NCI-H2107 (cell line): ENCODE data around the gene SSRP1.
"Not testable (repeated sequence)": the region's sequence is repeated elsewhere in the genome, so short reads cannot be mapped to it uniquely, and the experiment has no call there.

Source experiments
- DNase-seq: peaks from one replicate; lab custom pipeline; 2025; lab: John Stamatoyannopoulos, UW

SSRP1 gene

GRCh38 chr11:57300785-57301184 is 34.9 kb downstream of the SSRP1 start:
- no peak for DNase-seq

GRCh38 chr11:57299150-57299737 is 36.4 kb downstream of the SSRP1 start:
- DNase-seq = no peak

- DNase-seq = no peak
These were observed 38.5 kb downstream of the SSRP1 start for GRCh38 chr11:57297221-57297620.

GRCh38 chr11:57296205-57296604 is 39.5 kb downstream of the SSRP1 start:
- not testable (repeated sequence) for DNase-seq

GRCh38 chr11:57294225-57295131 is 41.2 kb downstream of the SSRP1 start:
- no peak for DNase-seq

GRCh38 chr11:57290288-57290687 is 45.4 kb downstream of the SSRP1 start:
- no peak for DNase-seq

GRCh38 chr11:57288771-57289579 is 46.7 kb downstream of the SSRP1 start:
- DNase-seq = peak; percentile 14

GRCh38 chr11:57287884-57288283 is 47.8 kb downstream of the SSRP1 start:
- no peak for DNase-seq

GRCh38 chr11:57283231-57283990 is 52.3 kb downstream of the SSRP1 start:
- DNase-seq = no peak

GRCh38 chr11:57281546-57281945 is 54.1 kb downstream of the SSRP1 start:
- not testable (repeated sequence) for DNase-seq

GRCh38 chr11:57279116-57279515 is 56.6 kb downstream of the SSRP1 start:
- no peak for DNase-seq

- no peak for DNase-seq
These were observed 57.0 kb downstream of the SSRP1 start for GRCh38 chr11:57278721-57279095.

GRCh38 chr11:57277845-57278720 is 57.6 kb downstream of the SSRP1 start:
- peak; percentile 16 for DNase-seq

- DNase-seq = no peak
These were observed 58.6 kb downstream of the SSRP1 start for GRCh38 chr11:57276971-57277675.

- no peak for DNase-seq
These were observed 59.3 kb downstream of the SSRP1 start for GRCh38 chr11:57276169-57276970.
